HFFc6 (cell line): ENCODE measurements around the gene ROPN1B. TPM values are rescaled to one million over a fixed set of nuclear protein-coding genes. Genes with fewer than 3 reads are reported as not detected.

Source experiments
- DNase-seq: peaks from one replicate; pipeline ENCODE4 v3.0.0-alpha.2; 2018
- H3K27ac Mint-ChIP-seq: 2 replicates; pipeline ENCODE4 v1.8.0; 2020; ENCODE audit warnings: mild to moderate bottlenecking, mixed read lengths
- H3K27me3 Mint-ChIP-seq: 2 replicates; pipeline ENCODE4 v1.8.0; 2021; ENCODE audit warnings: mild to moderate bottlenecking, moderate library complexity, mixed read lengths; ENCODE audit not compliant: insufficient read depth
- H3K36me3 Mint-ChIP-seq: 2 replicates; pipeline ENCODE4 v1.8.0; 2021; ENCODE audit warnings: low read depth, mixed read lengths
- H3K4me1 Mint-ChIP-seq: 2 replicates; pipeline ENCODE4 v1.8.0; 2020; ENCODE audit warnings: low read depth, mixed read lengths
- H3K4me3 Mint-ChIP-seq: 2 replicates; pipeline ENCODE4 v1.8.0; 2020; ENCODE audit warnings: mild to moderate bottlenecking, moderate library complexity, mixed read lengths
- H3K9me3 Mint-ChIP-seq: 2 replicates; pipeline ENCODE4 v1.8.0; 2020; ENCODE audit warnings: mild to moderate bottlenecking, mixed read lengths
- total RNA-seq, 6 experiments: library from RNA; stranded (reverse); fragmentation: NEBNext Ultra II Directional; extraction: Animal tissue kit (Norgen Biotek cat#: 25700); gene quantifications; 2 replicates in 1 of 6; 3 replicates in 5 of 6; pipeline ENCODE4 v1.2.3, GENCODE V29; 2021
- TF ChIP-seq, protein P1 (sequence below): fragments of 200-600 bp; sonication (generic); IDR thresholded peaks from 2 replicates; pipeline ENCODE4 v1.5.0; 2021; ENCODE audit warnings: antibody characterized with exemption, mild to moderate bottlenecking

ROPN1B gene
- total RNA-seq, 6 experiments from 2014 or later = not detected

DNA sequence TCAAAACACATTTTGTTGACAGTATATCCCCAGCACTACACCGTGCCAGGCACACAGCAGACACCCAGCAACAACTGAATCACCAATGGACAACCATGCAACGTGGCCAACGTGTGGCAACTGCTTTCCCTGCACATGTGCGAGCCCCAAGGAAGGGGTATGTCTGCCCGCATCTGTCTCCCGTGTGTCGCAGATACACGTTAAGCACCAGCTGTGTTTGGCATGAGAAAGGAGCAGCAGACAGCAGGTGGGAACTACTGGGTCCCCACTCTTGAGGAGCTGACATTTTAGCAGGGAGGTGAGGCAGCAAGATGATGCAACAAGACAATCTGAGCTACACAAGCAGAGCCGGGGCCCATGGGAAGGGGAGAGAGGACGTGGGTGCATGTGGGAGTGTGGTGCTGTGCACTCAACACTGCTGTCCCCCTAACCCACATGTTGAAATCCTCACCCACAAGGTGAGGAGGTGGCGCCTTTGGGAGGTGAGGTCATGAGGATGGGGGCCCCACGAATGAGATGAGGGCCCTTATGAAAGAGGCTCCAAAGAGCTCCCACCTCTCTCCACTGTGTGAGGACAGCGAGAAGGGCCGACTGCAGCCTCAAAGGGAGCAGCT, 56.2 kb downstream of the ROPN1B start:
- no peaks in the 10 kb centered on the region; the same call in none of the 2 replicates for H3K27me3 Mint-ChIP-seq
- peaks cover 37% of the 10 kb centered on the region for H3K36me3 Mint-ChIP-seq
- no peak overlapping the region for H3K4me3 Mint-ChIP-seq
- DNase-seq = no peak
- H3K4me1 Mint-ChIP-seq = no peaks in the 10 kb centered on the region
- H3K27ac Mint-ChIP-seq = no peak overlapping the region
- TF ChIP-seq, protein P1, sequence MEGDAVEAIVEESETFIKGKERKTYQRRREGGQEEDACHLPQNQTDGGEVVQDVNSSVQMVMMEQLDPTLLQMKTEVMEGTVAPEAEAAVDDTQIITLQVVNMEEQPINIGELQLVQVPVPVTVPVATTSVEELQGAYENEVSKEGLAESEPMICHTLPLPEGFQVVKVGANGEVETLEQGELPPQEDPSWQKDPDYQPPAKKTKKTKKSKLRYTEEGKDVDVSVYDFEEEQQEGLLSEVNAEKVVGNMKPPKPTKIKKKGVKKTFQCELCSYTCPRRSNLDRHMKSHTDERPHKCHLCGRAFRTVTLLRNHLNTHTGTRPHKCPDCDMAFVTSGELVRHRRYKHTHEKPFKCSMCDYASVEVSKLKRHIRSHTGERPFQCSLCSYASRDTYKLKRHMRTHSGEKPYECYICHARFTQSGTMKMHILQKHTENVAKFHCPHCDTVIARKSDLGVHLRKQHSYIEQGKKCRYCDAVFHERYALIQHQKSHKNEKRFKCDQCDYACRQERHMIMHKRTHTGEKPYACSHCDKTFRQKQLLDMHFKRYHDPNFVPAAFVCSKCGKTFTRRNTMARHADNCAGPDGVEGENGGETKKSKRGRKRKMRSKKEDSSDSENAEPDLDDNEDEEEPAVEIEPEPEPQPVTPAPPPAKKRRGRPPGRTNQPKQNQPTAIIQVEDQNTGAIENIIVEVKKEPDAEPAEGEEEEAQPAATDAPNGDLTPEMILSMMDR = no peak
- peaks cover 22% of the 10 kb centered on the region for H3K9me3 Mint-ChIP-seq

DNA sequence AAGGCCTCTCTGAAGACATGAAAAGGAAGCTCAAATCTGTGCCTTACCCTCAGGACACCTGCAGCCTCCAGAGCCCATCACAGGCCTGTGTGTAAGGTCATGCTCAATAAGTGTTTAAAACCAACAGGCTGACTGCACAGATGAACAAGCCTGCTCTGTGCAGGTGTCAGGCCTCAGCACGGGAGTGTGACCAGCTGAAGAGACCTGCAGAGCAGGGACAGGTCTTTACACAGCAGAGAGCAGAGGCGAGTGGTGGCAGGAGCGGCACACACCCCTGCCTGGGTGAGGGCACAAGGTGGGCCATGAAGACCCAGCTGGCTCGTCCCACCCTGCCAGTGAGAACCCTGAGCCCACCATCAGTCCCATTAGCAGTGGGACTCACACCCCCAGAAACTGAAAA, 56.9 kb downstream of the ROPN1B start:
- Mint-ChIP-seq H3K27me3 (no peaks in the 10 kb centered on the region; the same call in none of the 2 replicates), H3K4me3 (no peak overlapping the region), H3K4me1 (no peaks in the 10 kb centered on the region), H3K36me3 (peaks cover 37% of the 10 kb centered on the region), H3K9me3 (peaks cover 22% of the 10 kb centered on the region), H3K27ac (no peak overlapping the region)
- TF ChIP-seq, protein P1 = no peak
- no peak for DNase-seq

DNA sequence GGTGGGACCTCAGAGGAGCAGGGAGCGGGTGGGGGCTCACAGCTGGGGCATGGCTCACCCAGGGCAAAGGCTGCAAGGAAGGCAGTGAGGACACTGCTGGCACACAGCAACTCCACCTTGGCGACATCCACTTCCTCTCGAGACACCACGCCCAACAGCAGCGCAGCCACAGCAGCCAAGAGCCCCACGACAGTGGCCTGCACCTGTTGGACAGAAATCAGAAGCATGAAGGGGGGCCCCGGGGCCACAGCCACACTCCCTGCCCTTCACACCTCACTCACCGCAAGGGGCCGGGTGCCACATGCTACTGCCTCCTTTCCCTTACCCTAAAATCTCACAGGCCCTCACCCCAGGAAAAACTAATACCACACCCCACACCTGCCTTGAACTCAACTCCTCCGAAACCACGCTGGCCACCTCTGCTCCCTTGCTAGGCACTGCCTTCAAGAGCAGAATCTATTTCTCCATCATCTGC, 57.3 kb downstream of the ROPN1B start:
- Mint-ChIP-seq H3K27me3 (no peaks in the 10 kb centered on the region; the same call in none of the 2 replicates), H3K4me3 (no peak overlapping the region), H3K36me3 (peaks cover 37% of the 10 kb centered on the region), H3K9me3 (peaks cover 22% of the 10 kb centered on the region), H3K27ac (no peak overlapping the region), H3K4me1 (no peaks in the 10 kb centered on the region)
- TF ChIP-seq, protein P1 = no peak
- no peak for DNase-seq

DNA sequence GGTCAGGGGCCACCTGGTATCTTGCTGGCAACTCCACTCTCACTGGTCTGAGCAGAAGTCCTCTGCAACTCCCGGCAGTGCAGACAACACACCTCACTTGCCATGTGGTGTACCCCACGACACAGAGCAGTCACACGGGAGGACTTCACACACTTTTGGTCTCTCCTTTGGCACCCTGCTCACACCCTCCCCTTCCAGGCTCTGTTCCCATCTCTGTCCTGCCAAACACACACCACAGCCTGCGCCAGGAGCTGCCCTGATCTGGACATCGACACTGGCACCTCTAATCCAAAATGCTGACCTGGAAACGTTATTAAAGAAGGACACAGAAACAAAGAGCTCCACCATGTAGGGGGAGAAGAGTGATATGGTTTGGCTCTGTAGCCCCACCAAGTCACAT, 57.8 kb downstream of the ROPN1B start:
- DNase-seq = no peak
- peaks cover 37% of the 10 kb centered on the region for H3K36me3 Mint-ChIP-seq
- no peak overlapping the region for H3K27ac Mint-ChIP-seq
- H3K9me3 Mint-ChIP-seq = peaks cover 22% of the 10 kb centered on the region
- TF ChIP-seq, protein P1 = no peak
- no peaks in the 10 kb centered on the region for H3K4me1 Mint-ChIP-seq
- H3K4me3 Mint-ChIP-seq = no peak overlapping the region
- no peaks in the 10 kb centered on the region; the same call in none of the 2 replicates for H3K27me3 Mint-ChIP-seq

DNA sequence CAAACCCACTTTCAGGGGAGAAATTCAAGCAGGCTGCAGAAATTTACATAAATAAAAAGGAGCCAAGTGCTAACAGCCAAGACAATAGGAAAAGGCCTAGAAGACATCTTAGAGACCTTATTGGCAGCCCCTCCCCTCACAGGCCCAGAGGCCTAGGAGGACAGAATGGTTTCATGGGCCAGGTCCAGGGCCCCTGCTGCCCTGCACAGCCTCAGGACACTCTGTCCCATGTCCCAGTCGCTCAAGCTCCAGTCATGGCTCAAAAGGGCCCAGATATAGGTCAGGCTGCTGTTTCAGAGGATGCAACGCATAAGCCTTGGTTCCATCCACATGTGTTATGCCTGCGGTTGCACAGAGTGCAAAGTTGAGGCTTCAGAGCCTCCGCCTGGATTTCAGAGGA, 59.1 kb downstream of the ROPN1B start:
- H3K27ac Mint-ChIP-seq = no peak overlapping the region
- no peak for DNase-seq
- no peaks in the 10 kb centered on the region for H3K4me1 Mint-ChIP-seq
- no peak overlapping the region for H3K4me3 Mint-ChIP-seq
- H3K9me3 Mint-ChIP-seq = peaks cover 22% of the 10 kb centered on the region
- TF ChIP-seq, protein P1 = no peak
- H3K27me3 Mint-ChIP-seq = no peaks in the 10 kb centered on the region; the same call in none of the 2 replicates
- peaks cover 37% of the 10 kb centered on the region for H3K36me3 Mint-ChIP-seq
